ENCODE measurements around the gene ZC3H10.
A peak's percentile ranks its signal among the peaks of the same experiment; 100 is the strongest.
"Not testable (repeated sequence)": the region's sequence is repeated elsewhere in the genome, so short reads cannot be mapped to it uniquely, and the experiment has no call there.

The ZC3H10 gene

DNA sequence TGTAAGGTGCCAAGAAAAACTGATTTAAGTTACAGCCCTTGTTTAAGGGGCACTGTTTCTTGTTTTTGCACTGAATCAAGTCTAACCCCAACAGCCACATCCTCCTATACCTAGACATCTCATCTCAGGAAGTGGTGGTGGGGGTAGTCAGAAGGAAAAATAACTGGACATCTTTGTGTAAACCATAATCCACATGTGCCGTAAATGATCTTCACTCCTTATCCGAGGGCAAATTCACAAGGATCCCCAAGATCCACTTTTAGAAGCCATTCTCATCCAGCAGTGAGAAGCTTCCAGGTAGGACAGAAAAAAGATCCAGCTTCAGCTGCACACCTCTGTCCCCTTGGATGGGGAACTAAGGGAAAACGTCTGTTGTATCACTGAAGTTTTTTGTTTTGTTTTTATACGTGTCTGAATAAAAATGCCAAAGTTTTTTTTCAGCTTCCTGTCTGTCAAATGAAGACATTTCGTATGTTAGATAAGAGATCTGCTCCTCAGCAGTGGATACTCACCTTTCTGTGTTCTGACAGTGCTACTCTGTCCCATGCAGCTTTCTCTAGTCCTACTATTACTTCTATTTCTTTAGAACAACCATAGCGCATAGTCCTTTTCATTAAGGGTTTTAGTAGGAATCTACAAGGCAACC, 14.9 kb upstream of the ZC3H10 start:
- DNase-seq = no peak

DNA sequence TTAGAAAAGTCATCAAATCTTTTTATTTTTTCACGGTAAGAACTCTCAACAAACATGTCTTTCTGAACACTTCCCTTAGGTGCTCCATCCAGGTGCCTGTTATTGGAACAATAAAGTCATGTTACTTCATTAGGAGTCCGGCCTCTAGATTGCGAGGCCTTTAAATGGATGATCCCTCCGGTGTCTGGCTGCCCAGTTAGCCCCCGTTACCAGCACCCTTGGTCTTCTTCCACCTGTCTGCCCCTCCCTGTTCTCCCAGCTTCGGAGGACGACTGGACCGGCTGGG, 14.3 kb upstream of the ZC3H10 start:
- DNase-seq = no peak

DNA sequence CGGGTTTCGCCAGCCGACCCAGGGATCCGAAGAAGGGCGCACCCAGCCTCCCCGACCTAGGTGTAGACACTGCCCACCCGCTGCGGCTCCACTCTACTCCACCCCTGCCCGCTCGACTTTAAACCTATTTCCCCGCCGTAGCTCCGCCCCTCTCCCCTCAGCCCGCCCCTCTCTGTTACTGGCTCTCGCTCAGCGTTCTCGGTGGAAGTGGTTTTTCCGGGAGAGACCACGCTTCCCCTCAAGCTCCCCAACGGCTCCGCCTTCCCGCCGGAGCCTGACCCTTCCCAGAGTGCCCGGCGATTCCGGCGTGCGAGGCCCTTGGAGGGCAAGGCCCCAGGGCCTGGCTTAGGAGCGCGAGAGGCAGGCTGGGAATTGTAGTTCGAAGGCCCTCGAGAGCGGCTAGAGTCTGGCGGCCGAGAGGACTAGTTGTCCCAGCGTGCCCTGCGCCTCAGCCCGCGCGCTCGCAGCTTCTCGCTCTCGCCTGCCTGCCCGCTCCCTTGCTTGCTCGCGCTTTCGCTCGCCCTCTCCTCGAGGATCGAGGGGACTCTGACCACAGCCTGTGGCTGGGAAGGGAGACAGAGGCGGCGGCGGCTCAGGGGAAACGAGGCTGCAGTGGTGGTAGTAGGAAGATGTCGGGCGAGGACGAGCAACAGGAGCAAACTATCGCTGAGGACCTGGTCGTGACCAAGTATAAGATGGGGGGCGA, 13.8 kb upstream of the ZC3H10 start, which contains the start of gene PA2G4:
Gene PA2G4 (plus strand): TSS at position 451 of the 706 bp plus-strand sequence. CDS start 179 bp downstream, at position 630.
- peak; percentile 98 for DNase-seq

DNA sequence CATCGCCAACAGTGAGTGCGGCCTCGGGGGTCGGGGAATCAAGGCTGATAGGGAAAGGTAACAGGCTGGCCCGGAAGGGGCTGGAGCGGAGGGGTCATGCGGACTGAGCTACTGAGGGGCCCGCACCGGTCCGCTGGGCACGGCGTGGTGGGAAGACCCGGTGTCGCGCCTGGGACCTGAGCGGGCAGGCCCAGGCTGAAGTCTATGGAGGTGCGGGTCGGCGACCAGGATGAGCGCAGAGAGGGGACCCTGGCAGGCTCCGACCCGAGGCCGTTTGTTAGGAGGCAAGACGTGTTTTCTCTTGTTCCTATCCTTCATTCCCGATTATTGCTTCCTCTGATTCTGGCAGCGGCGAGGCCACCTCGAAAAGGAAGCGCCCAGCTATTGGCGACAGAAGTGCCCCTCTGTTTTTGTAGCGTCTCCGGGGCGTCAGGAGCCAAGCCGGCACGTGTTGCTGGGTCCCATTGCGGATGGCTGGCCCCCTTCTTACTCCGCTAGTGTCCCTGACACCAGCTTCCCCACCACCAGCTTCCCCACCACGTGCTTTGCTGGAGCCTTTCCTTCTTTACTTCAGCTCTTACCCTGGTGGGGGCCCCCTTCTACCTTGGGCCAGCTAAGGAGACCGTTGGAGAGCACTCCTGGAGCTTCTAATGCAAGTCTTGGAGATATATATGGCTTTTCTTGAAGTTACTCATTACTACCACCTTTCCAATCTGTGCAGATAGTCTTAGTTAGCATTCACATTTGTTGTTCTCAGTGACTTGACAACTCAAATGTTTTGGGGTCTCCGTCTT, 13.1 kb upstream of the ZC3H10 start:
- DNase-seq = no peak

DNA sequence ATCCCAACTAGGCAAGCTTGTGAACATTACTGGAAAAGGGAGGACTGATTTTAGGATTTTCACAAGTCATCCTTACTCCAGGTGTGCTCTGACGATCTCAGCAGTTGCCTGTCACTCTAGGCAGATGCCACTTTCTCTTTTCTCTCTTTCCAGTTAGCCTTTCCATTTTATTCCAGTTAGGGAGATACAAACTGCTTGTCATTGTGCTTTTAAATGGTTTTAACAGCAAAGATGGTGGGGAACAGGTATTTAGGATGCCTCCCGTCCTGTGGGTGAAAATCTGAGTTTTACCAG, 12.5 kb upstream of the ZC3H10 start:
- no peak for DNase-seq

DNA sequence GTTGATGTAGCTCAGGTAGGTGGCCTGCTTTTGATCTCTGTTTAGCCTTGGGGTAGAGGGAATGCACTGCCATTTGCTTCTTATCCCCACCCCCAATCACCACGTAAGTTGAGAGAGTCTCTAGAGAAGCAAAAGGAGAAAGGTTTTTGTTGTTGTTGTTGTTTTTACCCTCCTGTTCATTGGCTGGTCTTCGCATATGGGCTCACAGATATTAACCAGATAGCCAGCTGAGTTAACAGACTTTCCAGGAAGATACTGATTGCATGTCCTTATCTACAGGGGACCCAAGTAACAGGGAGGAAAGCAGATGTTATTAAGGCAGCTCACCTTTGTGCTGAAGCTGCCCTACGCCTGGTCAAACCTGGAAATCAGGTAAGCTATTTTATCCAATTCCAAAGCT, 10.8 kb upstream of the ZC3H10 start:
- DNase-seq = no peak

DNA sequence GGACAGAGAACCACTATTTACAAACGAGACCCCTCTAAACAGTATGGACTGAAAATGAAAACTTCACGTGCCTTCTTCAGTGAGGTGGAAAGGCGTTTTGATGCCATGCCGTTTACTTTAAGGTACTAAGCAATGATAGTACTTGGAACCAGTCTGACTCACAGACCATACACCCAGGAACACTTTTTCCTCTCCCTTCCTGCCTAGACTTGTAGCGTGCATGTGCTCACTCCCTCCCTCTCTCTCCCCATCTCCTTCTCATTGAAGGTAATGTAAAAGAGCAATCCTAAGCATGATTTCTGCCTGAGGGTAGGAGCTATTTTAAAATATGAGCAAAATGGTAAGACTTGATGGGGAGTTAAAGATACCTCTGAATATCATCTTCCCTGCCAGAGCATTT, 7.5 kb upstream of the ZC3H10 start:
- no peak for DNase-seq

DNA sequence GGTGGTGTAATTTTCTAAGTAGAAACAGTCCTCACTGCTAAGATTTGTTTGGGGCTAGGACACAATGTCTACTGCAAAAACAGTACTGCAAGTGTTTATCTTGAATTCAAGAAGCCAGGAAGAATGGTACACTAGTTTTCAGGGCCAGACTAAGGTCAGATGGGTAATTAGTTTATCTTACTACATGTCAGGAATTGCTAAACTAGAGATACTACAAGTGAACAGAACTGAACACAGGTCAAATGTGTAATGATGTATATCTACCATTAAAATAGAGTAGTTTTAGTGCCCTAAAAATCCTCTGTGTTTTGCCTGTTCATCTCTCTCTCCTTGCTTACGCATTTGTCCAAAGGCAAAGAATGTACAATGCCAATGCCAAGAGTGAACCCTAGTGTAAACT, 4.0 kb upstream of the ZC3H10 start:
- DNase-seq = no peak

DNA sequence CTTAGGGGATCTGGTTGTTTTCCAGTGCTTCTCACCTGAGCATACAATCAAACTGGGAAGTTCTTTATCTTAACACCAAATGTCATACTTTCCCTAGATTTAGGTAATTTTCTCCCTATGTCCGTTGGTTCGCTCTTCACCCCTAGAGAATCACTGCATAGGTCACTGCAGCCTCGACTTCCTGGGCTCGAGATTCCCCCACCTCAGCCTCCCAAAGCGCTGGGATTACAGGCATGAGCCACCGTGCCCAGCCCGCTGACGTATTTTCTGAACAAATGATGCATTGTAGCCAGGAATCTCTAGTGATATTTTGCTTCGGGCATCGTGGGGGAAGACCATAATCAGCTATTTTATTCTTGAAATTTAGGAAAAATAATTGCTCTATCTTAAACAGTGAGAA, 2.7 kb upstream of the ZC3H10 start:
- no peak for DNase-seq

DNA sequence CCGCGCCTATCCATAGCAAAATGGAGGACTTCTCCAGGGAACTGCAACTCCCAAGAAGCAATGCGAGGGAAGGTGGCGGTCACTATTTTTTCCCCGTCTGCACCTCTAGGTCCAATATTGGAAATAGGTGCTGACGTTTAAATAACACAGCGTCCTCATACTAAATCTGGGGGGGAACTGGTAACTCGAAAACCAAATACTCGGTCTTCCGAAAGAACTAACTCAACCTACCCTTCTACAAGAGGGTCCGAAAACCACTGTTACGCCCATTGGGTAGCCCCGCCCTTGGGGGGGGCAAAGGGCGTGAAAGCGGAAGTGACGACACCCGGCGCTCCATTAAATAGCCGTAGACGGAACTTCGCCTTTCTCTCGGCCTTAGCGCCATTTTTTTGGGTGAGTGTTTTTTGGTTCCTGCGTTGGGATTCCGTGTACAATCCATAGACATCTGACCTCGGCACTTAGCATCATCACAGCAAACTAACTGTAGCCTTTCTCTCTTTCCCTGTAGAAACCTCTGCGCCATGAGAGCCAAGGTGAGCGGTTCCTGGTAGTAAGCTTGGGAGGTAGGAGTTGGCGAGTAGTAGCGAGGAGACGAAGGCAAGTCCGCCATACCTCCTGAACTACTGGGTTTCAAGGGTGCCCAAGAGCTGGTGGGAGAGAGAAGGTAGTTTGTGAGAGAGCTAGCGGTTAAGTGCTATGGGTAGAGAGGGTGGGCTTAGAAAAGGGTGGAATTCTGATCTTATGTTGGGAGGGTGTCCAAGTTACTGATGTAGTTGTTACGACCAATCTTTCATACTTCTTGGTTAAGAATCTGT, 1.6 kb upstream of the ZC3H10 start, which contains the start of gene RPL41:
Gene RPL41 (plus strand): TSS at position 367 of the 815 bp plus-strand sequence.
- peak; percentile 95 for DNase-seq

DNA sequence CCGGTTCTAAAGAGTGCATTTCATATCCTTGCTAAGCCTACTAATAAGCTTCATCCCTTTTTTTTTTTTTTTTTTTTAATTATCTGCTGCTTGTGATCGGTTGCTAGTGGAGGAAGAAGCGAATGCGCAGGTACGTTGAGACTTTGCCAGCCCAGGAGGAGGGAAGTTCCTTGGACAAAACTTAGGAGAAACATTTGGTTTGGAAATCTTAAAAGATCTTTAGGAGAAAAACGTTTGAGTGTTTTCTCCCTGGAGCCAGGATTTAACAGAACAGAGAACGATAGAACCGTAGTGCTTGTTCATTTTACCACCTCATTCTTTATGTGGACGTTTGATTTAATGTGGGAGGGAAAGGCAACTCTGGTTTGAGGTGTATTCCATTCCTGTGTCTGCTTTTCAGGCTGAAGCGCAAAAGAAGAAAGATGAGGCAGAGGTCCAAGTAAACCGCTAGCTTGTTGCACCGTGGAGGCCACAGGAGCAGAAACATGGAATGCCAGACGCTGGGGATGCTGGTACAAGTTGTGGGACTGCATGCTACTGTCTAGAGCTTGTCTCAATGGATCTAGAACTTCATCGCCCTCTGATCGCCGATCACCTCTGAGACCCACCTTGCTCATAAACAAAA, 872 bp upstream of the ZC3H10 start:
- DNase-seq = not testable (repeated sequence)

DNA sequence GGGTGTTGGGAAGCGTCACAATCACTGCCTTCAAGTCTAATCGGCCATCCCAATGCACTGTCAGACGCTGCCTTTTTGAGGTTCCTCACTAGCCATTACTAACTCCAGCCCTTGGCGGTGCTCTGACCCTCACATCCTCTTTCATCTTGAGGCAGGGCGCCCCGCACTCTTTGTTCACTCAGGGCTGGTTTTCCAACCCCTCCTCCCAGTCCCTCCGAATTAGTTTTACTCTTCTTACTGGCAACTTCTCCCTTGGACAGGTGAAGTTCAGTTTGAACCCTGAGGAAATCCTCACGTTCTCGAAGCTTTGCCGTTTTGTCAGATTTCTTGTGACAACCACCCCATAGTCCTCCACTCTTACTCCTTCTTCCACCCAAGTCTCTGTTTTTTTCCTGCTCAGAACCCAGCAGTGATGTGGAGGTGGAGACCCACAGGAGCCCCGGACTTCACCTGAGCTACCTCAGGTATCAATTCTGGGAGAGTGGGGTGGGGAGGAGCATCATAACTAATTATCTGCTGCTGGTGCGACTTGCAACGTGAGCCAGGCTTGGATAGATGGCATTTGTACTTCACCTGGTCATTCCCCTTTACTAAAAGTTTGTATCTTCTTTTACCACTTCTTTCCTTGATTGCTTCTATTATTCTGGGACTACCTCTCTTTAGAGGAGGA, 757 bp downstream of the ZC3H10 start:
- no peak for DNase-seq

DNA sequence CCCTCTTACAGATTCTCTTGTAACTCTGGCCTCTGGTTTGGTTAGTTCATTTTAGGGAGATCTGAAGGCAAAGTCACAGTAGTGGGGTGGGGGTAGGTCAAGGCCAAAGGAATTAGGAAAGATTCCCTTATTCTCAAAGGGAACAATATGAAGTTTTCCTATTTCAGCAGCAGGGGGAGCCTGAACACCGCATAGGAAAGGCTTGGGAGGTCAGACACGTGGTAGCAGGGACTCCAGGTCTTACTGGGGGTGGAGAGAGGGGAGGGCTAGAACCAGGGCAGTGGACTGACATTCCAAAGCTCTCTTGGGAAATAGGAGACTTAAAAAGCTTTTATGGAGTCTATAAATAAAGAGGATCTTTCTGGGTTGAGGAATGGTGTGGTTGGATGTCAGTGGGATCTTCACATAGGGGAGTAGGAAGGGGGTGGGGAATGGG, 1.3 kb downstream of the ZC3H10 start:
- DNase-seq = peak; percentile 58

DNA sequence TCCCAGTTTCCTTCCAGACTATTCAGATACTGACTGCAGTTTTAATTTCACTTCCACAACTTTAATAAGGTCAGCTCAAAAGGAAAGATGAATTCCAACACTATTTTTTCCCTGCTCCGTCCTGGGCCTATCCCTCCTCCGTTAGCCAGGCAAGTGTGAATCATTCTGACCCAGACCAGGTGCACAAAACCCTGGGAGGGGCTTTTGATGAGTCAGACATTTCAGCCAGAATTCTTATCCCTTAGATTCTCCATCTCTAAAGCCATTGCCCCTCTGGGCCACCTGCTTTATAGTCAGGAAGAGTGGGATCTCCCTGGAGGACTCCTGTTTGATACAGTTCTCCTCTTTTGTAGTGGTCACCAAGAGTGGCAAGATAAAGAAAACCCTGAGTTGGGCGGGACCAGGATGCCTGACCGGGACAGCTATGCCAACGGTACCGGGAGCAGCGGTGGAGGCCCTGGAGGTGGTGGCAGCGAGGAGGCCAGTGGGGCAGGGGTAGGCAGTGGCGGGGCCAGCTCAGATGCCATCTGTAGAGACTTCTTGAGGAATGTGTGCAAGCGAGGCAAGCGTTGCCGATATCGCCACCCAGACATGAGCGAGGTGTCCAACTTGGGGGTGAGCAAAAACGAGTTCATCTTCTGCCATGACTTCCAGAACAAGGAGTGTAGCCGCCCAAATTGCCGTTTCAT, 2.2 kb downstream of the ZC3H10 start:
- DNase-seq = no peak

DNA sequence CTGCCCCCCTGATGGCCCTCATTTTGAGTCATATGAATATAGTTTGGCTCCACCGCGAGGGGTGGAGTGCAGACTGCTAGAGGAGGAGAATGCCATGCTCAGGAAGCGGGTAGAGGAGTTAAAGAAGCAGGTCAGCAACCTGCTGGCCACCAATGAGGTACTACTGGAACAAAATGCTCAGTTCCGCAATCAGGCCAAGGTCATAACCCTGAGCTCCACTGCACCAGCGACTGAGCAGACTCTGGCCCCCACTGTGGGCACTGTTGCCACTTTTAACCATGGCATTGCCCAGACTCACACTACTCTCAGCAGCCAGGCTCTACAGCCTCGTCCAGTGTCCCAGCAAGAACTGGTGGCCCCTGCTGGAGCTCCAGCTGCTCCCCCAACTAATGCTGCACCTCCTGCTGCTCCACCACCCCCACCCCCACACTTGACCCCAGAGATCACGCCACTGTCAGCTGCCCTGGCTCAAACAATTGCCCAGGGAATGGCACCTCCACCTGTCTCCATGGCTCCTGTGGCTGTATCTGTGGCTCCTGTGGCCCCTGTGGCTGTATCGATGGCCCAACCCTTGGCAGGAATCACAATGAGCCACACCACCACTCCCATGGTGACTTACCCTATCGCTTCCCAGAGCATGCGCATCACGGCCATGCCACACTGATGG, 3.3 kb downstream of the ZC3H10 start:
- no peak for DNase-seq

DNA sequence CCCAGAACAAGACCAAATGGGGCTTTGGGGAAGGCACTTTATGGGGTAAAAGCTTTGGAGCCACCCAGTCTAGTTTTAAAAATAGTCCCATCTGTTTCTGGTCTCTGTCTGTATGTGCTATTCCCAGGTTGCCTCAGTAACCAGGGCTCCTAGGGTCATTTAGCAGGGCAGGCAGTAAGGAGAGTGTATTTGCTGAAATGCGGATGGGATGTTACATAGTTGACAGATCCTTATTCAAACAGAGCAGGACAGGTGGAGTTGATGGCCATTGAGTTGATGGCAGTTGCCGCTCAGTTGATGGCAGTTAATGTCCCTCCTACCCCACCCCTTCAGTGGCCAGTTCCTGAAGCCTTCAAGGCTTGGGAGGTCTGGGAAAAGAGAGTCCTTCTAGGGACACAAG, 4.6 kb downstream of the ZC3H10 start:
- DNase-seq = no peak

DNA sequence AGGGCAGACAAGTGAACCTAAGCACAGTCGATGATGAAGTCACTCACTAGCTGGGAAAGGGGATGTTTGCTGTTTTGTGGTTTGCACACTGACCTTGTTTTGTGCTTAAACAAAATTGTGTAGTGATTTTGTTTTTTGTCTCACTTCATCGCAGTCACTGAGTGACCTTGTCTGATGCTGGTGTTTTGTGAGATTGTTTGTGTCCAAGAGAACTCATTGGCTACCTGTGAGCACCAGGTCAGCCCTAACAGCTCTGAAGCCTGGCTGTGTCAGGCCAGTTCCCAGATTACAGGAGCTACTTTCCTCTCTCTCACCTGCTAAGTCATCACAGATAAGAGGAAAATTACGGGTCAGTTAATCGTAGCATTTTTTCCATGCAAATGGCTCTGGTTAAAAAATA, 6.1 kb downstream of the ZC3H10 start:
- DNase-seq = no peak

DNA sequence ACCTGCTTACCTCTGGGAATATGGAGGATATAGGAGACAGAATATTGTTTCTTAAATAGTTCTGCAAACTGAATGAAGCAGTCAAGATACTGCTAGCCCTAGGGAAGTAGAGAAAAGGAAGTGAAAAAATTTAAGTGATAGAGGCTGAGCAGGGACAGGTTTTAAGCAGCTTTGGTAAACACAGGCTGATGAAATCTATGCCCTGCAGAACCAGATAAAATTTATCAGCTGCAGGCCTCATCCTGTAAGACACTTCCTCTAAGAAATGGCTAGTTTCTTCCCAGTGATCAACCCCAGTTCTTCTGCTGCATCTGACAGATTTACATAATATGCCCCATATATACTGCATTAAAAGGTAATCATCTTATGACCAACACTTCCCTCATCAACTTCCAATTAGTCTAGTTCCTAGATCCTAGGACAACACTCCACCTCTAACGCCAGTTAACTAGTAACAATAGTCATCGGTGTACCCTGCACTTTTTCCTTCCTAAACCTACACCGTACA, 8.7 kb downstream of the ZC3H10 start:
- DNase-seq = no peak

DNA sequence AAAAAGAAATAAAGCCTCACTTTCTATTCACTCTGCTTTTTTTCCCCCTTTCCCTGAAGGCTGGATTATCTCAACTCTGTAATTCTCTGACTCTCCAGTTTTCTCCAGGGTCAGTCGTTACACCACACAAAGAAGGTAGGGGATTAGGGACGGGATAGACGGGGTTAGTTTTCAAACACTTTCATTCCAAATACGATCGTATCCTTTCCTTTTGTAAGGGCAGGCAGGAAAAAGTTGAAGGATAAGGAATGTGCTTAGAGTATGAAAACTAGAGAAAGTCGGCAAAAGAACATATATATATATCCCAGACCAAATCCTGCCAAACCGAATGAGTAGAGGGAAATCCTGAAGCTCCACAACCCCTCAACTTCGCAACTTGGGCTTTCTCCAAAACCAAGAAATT, 9.4 kb downstream of the ZC3H10 start:
- DNase-seq = no peak

DNA sequence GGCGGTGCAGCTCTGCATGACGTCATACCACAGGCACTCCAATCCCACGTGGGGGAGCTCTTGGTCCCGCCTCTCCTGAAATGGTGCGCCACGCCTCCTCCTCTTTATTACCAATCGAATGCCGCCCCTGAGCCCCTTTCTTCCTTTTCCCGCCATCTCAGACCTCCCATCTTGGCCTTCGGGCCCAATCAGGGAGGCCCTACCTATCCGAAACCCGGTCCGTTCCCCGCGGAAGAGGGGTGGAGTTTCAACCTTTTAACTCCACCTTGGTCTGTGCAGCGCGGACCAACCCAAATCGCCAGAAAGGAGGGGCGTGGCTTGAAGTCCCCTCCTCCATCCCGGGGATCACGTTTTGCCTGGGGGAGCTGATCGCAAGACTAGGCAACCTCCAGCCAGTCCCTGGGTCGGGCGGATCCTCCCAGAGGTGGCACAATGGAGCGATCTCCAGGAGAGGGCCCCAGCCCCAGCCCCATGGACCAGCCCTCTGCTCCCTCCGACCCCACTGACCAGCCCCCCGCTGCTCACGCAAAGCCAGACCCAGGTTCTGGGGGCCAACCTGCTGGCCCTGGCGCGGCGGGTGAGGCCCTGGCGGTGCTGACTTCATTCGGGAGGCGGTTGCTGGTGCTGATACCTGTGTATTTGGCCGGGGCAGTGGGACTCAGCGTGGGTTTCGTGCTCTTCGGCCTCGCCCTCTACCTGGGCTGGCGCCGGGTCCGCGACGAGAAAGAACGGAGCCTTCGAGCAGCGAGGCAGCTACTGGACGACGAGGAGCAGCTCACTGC, 10.0 kb downstream of the ZC3H10 start, which contains the start of gene ESYT1:
Gene ESYT1 (plus strand): TSS at position 380 of the 782 bp plus-strand sequence. CDS start 53 bp downstream, at position 433.
- DNase-seq = peak; percentile 97
